DMS53 treated with DMSO at 0.1 percent for 48 hours (cell line): ENCODE results near the gene DHX40.
"Not testable (repeated sequence)": the region's sequence is repeated elsewhere in the genome, so short reads cannot be mapped to it uniquely, and the experiment has no call there.

ENCODE experiments used
- DNase-seq: peaks from one replicate; lab custom pipeline; 2025; ENCODE audit not compliant: unreplicated experiment; lab: John Stamatoyannopoulos, UW

Gene DHX40

DNA sequence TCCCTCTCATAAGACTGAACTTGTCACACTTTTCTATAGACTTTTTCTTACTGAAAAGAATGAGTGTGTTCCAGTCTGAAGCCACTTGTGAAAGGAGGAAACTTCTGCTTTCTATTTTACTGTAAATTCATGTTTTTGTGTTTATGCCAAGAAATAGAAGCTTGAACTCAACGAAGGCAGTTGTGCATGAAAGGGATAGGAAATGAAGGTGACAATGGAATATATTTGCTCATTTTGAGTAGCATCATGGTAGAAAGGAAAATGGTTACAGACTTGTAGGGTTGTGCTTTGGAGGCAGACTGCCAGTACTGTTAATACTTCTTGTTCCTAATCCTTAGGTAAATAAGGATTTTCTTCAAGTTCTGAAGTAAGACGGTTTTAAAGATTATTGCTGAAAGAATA lies 62.4 kb downstream of the DHX40 start:
- DNase-seq: no peak

DNA sequence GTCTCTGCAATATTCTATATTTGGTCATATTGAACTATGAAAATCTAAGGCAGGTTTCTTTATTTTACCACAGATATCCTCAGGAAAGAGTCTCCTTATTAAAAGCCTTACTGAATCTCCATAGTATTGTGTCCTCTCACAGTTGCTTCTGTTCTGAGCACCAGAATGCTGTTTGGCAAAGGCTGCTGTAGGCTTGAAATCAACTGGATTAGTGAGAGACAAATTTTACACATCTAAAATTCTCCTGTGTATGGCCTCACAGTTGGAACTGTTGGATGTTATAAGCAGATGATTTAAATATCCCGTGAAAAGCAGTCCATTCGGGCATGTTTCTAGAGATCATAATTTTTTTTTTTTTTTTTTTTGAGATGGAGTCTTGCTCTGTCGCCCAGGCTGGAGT lies 63.8 kb downstream of the DHX40 start:
- DNase-seq: no peak

DNA sequence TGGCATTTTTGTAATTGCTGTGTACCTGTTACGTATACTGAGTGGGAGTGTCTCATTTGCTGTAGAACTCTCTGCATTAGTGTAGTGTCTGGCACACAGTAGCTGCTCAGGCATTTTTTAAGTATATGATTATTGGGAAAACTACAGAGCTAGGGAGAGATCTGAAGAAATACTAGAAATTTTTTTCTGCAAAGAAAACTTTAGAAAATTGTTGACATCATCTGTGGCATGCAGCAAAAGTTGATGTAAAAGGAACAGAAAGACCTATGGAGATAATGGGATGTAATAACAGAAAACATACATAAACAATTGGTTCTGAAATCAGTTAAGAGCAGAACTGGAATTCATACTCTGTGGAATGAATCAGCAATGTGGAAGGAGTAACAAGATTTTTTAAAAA lies 65.9 kb downstream of the DHX40 start:
- no peak for DNase-seq

DNA sequence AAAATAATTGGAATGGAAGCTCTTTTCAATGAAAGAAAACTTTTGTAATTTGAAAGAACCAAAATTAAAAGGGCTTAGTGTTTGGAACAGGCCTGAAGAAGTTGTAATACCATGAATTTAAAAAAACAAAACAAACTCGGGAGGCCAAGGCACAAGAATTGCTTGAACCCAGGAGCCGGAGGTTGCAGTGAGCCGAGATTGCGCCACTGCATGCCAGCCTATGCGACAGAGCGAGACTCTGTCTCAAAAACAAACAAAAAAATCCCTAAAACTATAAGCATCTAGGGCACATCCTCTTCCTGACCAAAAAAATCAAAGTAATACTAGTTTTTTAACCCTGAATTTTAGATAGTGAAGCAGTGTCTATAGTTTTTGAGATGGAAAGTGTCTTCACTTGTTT lies 67.0 kb downstream of the DHX40 start:
- DNase-seq: no peak

DNA sequence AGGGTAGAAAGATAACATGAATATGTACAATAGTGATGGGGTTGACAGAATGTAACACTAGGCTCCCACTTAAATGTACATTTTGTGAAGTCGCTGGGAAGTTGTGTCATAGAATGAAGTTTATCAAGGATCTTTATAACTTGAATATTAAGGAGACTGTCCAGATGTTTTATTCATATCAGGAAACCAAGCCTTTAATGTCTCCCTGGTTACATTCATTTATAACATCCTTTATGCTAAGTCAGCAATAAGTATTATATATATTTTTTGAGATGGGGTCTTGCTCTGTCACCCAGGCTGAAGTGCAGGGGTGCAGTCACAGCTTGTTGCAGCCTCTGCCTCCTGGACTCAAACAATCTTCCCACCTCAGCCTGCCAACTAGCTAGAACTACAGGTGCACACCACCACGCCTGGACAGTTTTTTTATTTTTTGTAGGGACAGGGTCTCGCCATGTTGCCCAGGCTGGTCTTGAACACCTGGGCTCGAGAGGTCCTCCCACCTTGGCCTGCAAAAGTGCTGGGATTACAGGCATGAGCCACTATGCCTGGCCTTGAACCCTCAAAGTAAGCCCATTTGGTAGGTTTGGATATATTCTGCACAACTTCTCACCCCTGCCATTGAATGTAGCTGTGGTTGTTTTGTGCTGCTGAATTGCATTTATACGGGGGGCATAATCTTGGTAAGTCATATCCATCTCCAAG lies 68.4 kb downstream of the DHX40 start:
- DNase-seq: no peak

DNA sequence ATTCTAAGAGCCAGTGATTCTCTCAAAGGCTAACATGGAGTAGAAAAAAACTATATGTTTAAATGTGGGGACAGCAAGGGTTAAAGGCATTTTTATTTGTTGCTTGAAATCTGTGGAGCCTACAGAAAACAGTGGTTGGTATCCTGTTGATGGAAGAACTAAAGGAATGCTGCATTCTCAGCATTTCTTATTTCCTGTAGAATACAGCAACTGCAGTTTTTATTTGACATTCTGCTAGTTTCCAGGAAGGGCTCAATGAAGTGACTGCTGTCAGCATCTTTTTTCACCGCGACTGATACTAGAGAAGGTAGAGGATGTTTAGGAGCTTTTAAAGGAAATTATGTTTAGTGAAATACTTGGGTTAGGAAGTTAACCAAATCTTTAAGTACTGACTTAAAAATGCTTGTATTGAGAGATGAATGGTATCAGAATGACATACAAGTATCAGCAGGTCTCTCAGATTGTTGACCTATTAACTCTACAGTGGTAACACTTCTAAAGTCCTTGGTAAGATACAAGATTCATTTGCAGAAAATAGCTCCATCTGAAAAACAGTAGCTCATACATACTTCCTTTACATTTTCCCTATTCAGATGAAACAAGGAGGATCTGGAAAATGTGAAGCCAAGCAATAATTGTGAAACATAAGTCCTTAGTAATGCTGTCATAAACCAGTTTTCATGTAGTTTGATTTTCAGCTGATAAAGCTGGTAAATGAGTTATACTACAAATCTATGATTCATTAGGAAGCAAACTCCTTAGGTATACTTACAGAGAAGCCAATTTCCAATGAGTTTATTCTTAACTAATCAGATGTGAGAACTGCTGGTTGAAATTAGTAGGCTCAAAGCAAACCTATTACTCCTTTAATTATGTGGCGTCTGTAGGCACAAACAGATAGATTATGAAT lies 69.5 kb downstream of the DHX40 start:
- DNase-seq: no peak

DNA sequence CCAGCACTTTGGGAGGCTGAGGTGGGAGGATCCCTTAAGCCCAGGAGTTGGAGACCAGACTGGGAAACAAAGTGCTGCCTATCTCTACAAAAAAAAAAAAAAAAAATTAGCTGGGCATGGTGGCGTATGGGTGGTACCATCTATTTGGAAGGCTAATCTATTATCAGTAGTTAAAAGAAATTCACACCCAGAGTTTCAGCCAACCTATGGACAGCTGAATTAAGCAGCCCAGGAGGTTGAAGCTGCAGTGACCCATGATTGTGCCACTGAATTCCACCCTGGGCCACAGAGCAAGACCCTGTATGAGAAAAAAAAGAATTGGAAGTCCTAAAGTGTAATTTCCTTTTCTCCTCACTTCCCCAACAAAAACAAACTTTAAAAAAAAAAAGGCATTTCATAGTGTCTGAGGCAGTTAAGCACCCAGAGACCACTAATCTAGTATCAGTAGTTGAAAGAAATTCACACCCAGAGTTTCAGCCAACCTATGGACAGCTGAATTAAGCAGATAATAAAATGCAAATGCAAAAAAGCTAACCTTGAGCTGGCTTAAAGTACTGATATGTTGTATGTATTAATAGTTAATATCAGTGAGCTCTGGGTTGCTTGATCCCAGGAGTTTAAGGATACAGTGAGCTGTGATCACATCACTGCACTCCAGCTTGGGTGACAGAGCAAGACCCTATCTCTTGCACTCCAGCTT lies 72.4 kb downstream of the DHX40 start:
- no peak for DNase-seq

DNA sequence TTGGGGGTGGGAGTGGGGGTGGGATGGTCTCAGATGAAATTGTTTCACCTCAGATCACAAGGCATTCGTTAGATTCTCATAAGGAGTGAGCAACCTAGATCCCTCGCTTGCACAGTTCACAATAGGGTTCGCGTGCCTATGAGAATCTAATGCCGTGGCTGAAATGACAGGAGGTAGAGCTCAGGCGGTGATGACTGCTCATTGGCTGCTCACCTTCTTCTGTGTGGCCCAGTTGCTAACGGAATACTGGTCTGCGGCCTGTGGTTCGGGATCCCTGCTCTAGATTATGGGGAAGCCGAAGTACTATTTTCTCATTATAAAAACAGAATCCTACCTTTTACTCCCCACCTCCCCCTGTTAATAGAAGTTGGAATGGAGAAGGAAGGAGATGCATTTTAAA lies 73.1 kb downstream of the DHX40 start:
- no peak for DNase-seq

DNA sequence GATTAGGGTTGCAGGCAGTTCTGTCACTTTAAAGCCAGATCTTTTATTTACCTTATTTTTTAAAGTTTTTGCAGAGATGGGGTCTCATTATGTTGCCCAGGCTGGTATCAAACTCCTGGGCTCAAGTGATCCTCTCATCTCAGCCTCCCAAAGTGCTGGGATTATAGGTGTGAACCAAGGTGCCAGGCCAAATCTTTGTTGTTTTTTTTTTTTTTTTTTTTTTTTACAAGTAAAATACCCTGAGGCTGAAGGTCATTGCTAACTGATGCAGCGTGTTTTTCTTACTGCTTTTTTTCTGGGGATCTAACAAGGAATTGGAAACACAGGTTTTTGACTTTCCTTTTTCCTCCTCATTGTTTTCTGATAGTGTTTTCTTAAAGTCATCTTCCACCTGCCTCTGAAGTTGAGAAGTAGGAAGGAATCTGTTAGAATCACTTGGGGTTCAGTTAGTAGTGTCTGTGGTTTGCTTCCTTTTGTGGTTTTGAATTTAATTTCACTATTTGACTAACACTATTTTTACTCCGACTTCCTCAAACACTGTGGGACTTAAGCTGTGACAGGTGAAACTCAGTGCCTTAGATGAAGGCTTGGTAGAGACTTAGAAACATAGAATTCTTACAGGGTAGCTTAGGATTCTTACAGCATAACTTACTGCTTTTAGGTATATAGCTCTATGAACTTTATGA lies 76.5 kb downstream of the DHX40 start:
- no peak for DNase-seq

DNA sequence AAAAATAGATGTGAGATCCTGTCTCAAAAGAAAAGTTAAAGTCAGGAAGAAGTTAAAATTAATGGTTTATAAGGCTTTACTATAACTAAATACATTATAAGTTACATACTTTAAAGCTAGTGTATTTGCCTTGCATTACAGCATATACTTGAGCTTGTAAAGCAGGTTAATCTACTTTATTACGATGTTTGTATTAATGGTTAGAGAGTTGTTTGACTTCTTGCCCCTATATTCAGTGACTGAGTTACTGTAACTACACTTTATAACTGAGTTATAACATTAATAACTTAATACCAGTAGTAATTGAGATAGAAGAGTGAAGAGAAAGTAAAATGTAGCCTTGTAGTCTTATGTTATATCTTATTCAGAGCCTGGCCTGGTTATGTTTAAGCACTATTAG lies 77.2 kb downstream of the DHX40 start:
- DNase-seq: no peak

DNA sequence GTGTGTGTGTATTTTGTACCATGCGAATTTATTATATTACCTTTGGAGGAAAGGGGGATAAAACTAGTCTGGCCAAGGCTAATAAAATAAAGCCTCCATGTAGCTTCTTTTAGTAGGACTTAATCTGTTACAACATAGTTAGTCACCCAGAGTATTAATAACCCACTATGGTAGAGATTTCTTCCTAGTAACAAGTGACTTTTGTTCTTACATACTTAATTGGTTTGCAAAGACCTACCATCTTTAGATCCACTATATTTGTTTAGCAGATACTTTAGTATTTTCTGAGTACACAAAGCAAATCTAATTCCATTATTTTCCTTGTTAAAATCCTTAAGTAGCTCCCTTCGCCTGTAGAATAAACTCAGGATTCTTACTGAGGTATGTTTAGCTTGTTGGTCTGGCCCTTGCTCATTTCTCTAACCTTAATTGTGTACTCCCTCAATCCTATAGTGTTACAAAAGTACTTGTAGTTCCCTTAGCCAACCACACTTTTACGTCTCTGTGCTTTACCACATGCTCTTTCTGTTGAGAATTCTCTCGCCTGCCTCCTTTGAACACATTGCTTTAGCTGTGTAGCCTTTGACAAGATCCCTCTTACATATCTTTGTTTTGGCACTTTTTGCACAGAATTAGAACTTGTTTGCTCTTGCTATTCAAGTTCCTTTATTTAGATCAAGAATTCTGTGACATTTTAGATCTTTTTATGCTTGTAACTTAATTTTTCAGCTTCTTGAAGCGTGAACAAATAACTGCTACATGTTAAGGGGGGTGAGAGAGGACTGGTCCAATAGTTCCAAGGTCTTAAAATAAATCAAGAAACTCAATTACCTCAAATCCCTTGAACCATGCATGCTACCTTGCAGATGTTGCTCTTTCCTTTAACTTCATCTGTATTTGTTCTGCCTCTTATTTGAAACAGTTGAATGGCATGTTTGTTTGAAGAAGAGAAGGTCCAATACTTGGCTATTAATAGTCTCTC lies 78.0 kb downstream of the DHX40 start:
- DNase-seq: no peak

DNA sequence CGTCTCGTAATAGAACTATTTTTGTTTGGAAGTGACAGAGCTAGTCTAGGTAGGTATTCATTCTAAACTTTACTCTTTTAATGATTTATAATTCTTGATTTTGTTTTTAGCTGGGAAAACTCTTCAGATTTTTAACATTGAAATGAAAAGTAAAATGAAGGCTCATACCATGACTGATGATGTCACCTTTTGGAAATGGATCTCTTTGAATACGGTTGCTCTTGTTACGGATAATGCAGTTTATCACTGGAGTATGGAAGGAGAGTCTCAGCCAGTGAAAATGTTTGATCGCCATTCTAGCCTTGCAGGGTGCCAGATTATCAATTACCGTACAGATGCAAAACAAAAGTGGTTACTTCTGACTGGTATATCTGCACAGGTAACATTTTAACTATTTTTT lies 81.9 kb downstream of the DHX40 start:
- no peak for DNase-seq

DNA sequence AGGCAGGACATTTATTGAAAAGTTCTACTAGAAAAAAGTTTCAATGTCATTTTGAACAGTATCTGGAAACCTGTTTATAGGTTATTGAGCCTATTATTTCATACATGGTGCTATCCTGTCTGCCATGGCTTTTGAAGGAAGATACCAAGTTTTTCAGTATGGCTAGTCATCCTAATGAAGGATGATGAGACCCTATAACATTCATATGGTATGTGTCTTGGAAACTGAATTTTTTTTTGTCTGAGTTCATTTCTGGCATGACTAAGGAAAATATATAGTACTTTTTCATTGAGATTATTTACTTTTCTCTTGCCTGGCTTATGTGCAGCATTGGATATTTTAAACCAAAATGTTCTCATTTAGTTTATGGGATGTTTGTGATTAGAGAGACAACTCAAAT lies 84.5 kb downstream of the DHX40 start:
- DNase-seq: no peak

DNA sequence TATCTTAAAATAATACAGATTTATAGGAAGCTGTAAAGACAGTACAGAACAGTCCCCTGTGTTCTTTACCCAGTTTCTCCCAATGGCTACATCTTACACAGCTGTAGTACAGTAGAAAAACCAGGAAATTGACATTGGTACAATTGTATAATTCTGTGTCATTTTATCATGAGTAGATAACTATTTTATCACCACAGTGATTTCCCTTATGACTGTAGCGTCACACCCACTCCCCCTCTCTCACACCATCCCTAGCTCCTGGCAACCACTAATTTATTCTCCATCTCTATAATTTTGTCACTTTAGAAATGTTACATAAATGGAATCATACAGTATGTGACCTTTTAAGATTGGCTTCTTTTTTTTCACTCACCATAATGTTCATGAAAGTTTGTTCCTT lies 85.2 kb downstream of the DHX40 start:
- no peak for DNase-seq

DNA sequence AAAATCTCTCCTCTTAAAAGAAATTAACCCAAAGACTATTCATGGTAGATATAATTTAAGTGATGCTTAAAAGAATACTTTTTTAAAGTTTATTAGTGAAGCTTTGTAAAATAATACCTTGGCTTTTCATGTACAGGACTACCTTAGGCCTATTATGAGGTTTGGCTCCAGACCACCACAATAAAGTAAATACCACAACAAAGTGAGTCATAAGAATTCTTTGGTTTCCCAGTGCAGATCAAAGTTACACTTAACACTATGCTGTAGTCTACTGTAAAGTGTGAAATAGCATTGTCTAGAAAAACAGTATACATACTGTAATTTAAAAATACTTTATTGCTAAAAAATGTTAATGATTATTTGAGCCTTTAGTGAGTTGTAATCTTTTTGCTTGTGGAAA lies 85.9 kb downstream of the DHX40 start:
- DNase-seq: no peak

DNA sequence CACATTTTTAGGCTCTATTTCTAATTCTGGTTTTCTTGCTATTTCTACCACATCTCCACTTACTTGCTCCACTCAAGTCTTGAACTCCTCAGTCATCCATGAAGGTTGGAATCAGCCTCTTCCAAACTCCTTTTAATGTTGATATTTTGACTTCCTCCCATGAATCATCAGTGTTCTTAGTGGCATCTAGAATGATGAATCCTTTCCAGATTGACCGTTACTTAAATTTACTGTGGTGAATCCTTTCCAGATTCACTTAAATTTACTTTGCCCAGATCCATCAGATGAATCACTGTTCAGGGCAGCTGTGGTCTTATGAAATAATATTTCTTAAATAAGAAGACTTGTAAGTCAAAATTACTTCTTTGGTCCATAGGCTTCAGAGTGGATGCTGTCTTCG lies 86.7 kb downstream of the DHX40 start:
- DNase-seq: no peak

DNA sequence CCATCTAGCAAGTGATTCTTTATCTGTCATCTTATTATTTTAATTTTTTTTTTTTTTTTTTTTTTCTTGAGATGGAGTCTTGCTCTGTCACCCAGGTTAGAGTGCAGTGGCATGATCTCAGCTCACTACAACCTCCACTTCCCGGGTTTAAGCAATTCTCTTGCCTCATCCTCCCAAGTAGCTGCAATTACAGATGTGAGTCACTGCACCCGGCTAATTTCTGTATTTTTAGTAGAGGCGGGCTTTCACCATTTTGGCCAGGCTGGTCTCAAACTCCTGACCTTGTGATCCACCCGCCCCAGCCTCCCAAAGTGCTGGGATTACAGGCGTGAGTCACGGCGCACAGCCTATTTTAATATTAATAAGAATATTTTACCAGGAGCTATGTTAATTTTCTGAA lies 91.2 kb downstream of the DHX40 start:
- not testable (repeated sequence) for DNase-seq
